ENCODE measurements around the gene HID1.
A peak's percentile ranks its signal among the peaks of the same experiment; 100 is the strongest.

HID1 gene

DNA sequence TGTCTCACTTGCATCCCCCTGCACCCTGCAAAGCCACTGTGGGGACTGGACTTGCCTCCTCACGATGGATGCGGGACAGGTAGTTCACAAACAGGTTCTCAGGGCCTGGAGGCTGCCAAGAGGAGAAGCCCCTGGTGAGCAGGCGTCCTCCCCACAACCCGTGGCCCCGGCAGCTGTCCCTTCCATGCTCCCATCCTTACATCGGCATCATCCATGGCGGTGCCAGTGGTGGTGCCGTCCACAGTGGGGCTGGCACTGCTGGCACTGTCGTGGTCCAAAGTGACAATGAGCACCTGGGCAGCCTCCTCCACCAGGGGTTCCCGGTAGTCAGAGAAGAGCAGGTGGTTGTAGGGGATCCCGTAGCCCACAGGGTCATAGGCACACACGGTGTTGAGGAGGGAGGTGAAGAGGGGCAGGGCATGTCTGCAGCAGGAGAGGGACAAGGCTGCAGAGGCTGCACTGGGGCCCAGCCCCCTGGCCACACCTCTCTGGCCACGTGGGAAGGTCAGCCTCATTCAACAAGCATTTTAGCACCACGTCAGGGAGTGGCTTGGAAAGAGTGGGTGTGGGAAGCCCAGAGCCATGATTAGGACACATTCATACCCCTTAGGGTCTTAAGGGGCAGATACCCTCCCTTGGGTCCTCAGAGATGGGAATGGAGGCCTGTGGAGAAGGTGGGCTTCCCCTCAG is 12.6 kb downstream of the HID1 start:
- no peak overlapping the region for H2AFZ ChIP-seq (ENCODE audit: low read length)
- DNase-seq, result no peak

DNA sequence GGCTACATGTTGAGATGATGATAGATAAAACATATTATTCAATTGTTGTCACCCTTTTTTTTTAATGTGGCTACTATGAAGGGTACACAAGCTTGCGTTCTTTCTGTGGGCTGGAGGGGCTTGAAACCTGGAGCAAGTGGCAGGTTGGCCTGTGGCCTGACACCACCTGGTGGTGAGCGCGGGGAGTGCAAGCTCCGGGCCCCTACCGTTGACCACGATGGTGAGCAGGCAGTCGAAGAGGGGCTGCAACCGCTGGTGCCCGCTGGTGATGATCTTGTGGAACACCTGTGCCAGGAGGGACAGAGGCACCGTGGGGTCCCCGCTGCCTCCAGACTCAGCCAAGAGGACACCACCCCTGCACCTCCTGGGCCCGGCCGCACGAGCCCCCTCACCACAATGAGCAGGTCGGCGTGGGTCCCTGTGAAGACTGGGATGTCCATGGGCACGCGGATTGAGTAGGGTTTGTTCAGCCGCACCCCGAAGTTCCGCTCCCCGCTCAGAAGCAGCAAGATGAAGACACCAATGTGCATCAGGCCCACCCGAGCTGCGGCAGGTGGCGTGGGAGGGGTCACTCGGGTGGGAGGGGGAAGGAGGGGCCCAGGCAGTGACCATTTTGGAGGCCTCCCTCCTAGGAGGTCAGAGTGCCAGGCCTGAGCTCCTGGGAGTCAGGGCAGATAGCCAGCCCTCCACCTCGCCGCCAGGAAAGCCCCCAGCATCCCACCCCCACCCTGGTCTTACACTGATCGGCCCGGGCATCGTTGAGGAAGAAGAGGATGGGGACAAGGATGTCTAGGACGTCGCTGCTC is 14.4 kb downstream of the HID1 start:
- H3K4me2 ChIP-seq (ENCODE audit: low read depth, low read length), result no peak overlapping the region
- no peak overlapping the region for H3K4me3 ChIP-seq (ENCODE audit: low read length)
- H3K9me2 ChIP-seq (replicated peaks; ENCODE audit: insufficient read depth, low read length), result no peaks in the 10 kb centered on the region
- H3K4me1 ChIP-seq (ENCODE audit: low read length), result peaks cover 4% of the 10 kb centered on the region
- H4K20me1 ChIP-seq (ENCODE audit: insufficient read depth, low read length), result no peaks in the 10 kb centered on the region
- no peaks in the 10 kb centered on the region for H3K9me3 ChIP-seq (replicated peaks; ENCODE audit: insufficient read depth, low read length)
- H3K79me2 ChIP-seq (ENCODE audit: low read length), result no peaks in the 10 kb centered on the region
- H3K36me3 ChIP-seq (replicated peaks; ENCODE audit: insufficient read depth, low read length), result no peaks in the 10 kb centered on the region
- no peak overlapping the region for H2AFZ ChIP-seq (ENCODE audit: low read length)
- peaks cover 44% of the 10 kb centered on the region for H3K27me3 ChIP-seq (replicated peaks; ENCODE audit: insufficient read depth, low read length)
- no peak overlapping the region for H3K9ac ChIP-seq (ENCODE audit: low read length)
- no peak overlapping the region for H3K27ac ChIP-seq (ENCODE audit: low read length)
- no peaks in the 10 kb centered on the region for H3F3A ChIP-seq (ENCODE audit: insufficient read depth, low read length)
- DNase-seq, result peak; percentile 54
- TF ChIP-seq EZH2 (optimal IDR thresholded peaks at IDR 0.05; ENCODE audit: low read depth, low read length), result no peak
- TF ChIP-seq, protein P1, sequence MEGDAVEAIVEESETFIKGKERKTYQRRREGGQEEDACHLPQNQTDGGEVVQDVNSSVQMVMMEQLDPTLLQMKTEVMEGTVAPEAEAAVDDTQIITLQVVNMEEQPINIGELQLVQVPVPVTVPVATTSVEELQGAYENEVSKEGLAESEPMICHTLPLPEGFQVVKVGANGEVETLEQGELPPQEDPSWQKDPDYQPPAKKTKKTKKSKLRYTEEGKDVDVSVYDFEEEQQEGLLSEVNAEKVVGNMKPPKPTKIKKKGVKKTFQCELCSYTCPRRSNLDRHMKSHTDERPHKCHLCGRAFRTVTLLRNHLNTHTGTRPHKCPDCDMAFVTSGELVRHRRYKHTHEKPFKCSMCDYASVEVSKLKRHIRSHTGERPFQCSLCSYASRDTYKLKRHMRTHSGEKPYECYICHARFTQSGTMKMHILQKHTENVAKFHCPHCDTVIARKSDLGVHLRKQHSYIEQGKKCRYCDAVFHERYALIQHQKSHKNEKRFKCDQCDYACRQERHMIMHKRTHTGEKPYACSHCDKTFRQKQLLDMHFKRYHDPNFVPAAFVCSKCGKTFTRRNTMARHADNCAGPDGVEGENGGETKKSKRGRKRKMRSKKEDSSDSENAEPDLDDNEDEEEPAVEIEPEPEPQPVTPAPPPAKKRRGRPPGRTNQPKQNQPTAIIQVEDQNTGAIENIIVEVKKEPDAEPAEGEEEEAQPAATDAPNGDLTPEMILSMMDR (IDR thresholded peaks at IDR 0.05; ENCODE audit: low read length), result peak; percentile 88

More for the DNA sequence above, 12.6 kb downstream of the HID1 start:
- Histone ChIP-seq H3K4me3 (ENCODE audit: low read length) (no peak overlapping the region), H3K9me3 (replicated peaks; ENCODE audit: insufficient read depth, low read length) (no peaks in the 10 kb centered on the region), H4K20me1 (ENCODE audit: insufficient read depth, low read length) (no peaks in the 10 kb centered on the region), H3K27me3 (replicated peaks; ENCODE audit: insufficient read depth, low read length) (peaks cover 29% of the 10 kb centered on the region), H3K27ac (ENCODE audit: low read length) (no peak overlapping the region), H3F3A (ENCODE audit: insufficient read depth, low read length) (no peaks in the 10 kb centered on the region), H3K9ac (ENCODE audit: low read length) (no peak overlapping the region), H3K4me1 (ENCODE audit: low read length) (peaks cover 4% of the 10 kb centered on the region), H3K36me3 (replicated peaks; ENCODE audit: insufficient read depth, low read length) (no peaks in the 10 kb centered on the region), H3K79me2 (ENCODE audit: low read length) (no peaks in the 10 kb centered on the region), H3K9me2 (replicated peaks; ENCODE audit: insufficient read depth, low read length) (no peaks in the 10 kb centered on the region), H3K4me2 (ENCODE audit: low read depth, low read length) (no peak overlapping the region)
- TF ChIP-seq EZH2 (optimal IDR thresholded peaks at IDR 0.05; ENCODE audit: low read depth, low read length), result no peak
- TF ChIP-seq, protein P1 (IDR thresholded peaks at IDR 0.05; ENCODE audit: low read length), result no peak
- no peak for TF ChIP-seq EZH2phosphoT487 (IDR thresholded peaks at IDR 0.05; ENCODE audit: low read length)

DNA sequence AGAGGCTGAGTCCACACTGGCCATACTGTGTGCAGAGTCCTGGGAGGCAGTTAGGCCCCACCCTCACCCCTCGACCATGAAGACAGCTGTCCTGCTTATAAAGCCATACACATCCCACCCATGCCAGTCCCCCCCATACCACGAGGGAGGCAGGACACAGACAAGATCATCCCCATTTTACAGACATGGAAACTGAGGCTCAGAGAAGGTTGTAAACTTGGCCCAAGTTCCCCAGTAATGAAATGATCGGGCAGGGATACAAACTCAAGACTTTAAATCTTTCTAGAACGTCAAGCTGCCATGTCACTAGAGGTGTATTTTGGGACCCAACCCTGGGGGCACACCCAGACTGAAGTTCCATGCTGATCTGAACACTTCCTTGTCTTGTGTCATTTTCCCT is 16.5 kb downstream of the HID1 start:
- Histone ChIP-seq H3K27ac (ENCODE audit: low read length) (no peak overlapping the region), H3K27me3 (replicated peaks; ENCODE audit: insufficient read depth, low read length) (peaks cover 62% of the 10 kb centered on the region), H4K20me1 (ENCODE audit: insufficient read depth, low read length) (no peaks in the 10 kb centered on the region), H3K4me1 (ENCODE audit: low read length) (peaks cover 4% of the 10 kb centered on the region), H3K36me3 (replicated peaks; ENCODE audit: insufficient read depth, low read length) (no peaks in the 10 kb centered on the region), H3K9me3 (replicated peaks; ENCODE audit: insufficient read depth, low read length) (no peaks in the 10 kb centered on the region), H2AFZ (ENCODE audit: low read length) (no peak overlapping the region), H3K9me2 (replicated peaks; ENCODE audit: insufficient read depth, low read length) (no peaks in the 10 kb centered on the region), H3K79me2 (ENCODE audit: low read length) (no peaks in the 10 kb centered on the region), H3F3A (ENCODE audit: insufficient read depth, low read length) (no peaks in the 10 kb centered on the region), H3K4me3 (ENCODE audit: low read length) (no peak overlapping the region), H3K9ac (ENCODE audit: low read length) (no peak overlapping the region), H3K4me2 (ENCODE audit: low read depth, low read length) (no peak overlapping the region)
- TF ChIP-seq EZH2phosphoT487 (IDR thresholded peaks at IDR 0.05; ENCODE audit: low read length), result no peak
- no peak for TF ChIP-seq EZH2 (optimal IDR thresholded peaks at IDR 0.05; ENCODE audit: low read depth, low read length)
- TF ChIP-seq, protein P1 (IDR thresholded peaks at IDR 0.05; ENCODE audit: low read length), result no peak
- DNase-seq, result no peak
